ENCODE measurements around the gene CEP164.

CEP164 gene

GRCh38 chr11:117433717-117434116 lies 106.1 kb downstream of the CEP164 start:
- intact Hi-C loops (cut with DNase I): no loop called here
- no peak for DNase-seq

- intact Hi-C loops (cut with DNase I): no loop called here
- no peak for DNase-seq
Observed at GRCh38 chr11:117434481-117434880, 106.8 kb downstream of the CEP164 start.

GRCh38 chr11:117435326-117435725 lies 107.7 kb downstream of the CEP164 start:
- DNase-seq: no peak
- intact Hi-C loops (cut with DNase I): no loop called here

- peak in 2 of 10 donors; percentile 63 to 71 for DNase-seq
- intact Hi-C loops (cut with DNase I): no loop called here
Observed at GRCh38 chr11:117437041-117437790, 109.6 kb downstream of the CEP164 start.

- DNase-seq: peak in 1 of 10 donors; percentile 59
- intact Hi-C loops (cut with DNase I): no loop called here
Observed at GRCh38 chr11:117437791-117438130, 110.1 kb downstream of the CEP164 start.

GRCh38 chr11:117438371-117439000 lies 110.8 kb downstream of the CEP164 start:
- DNase-seq: peak in 2 of 10 donors; percentile 66 to 90
- intact Hi-C loops (cut with DNase I): no loop called here

GRCh38 chr11:117439256-117439655 lies 111.6 kb downstream of the CEP164 start:
- peak in 1 of 10 donors; percentile 55 for DNase-seq
- intact Hi-C loops (cut with DNase I): no loop called here

GRCh38 chr11:117440258-117440657 lies 112.6 kb downstream of the CEP164 start:
- intact Hi-C loops (cut with DNase I): loop anchor here (5.0 kb wide), 1 partner anchor 367 kb away; no protein-coding TSS in a partner anchor
- peak in 1 of 10 donors; percentile 17 for DNase-seq

- intact Hi-C loops (cut with DNase I): loop anchor here (5.0 kb wide), 1 partner anchor 366 kb away; no protein-coding TSS in a partner anchor
- peak in 2 of 10 donors; percentile 72 to 76 for DNase-seq
Observed at GRCh38 chr11:117441146-117441975, 113.7 kb downstream of the CEP164 start.

GRCh38 chr11:117442049-117442868 lies 114.6 kb downstream of the CEP164 start:
- no peak for DNase-seq
- intact Hi-C loops (cut with DNase I): loop anchor here (5.0 kb wide), 1 partner anchor 365 kb away; no protein-coding TSS in a partner anchor

- peak in 2 of 10 donors; percentile 54 to 82 for DNase-seq
- intact Hi-C loops (cut with DNase I): loop anchor here (5.0 kb wide), 1 partner anchor 364 kb away; no protein-coding TSS in a partner anchor
Observed at GRCh38 chr11:117442869-117443239, 115.2 kb downstream of the CEP164 start.

GRCh38 chr11:117443266-117444186 lies 115.9 kb downstream of the CEP164 start:
- intact Hi-C loops (cut with DNase I): loop anchor here (5.0 kb wide), 1 partner anchor 364 kb away; no protein-coding TSS in a partner anchor
- peak; percentile 58 to 97 (median 77) for DNase-seq

GRCh38 chr11:117444256-117444655 lies 116.6 kb downstream of the CEP164 start:
- intact Hi-C loops (cut with DNase I): loop anchor here (5.0 kb wide), 1 partner anchor 363 kb away; no protein-coding TSS in a partner anchor
- DNase-seq: peak in 2 of 10 donors; percentile 54 to 66

- peak in 2 of 10 donors; percentile 52 to 73 for DNase-seq
- intact Hi-C loops (cut with DNase I): loop anchor here (5.0 kb wide), 1 partner anchor 362 kb away; no protein-coding TSS in a partner anchor
Observed at GRCh38 chr11:117444711-117445658, 117.3 kb downstream of the CEP164 start.

- intact Hi-C loops (cut with DNase I): no loop called here
Observed at GRCh38 chr11:117449111-117449693, 121.5 kb downstream of the CEP164 start.

GRCh38 chr11:117453886-117454563 lies 126.4 kb downstream of the CEP164 start:
- DNase-seq: no peak
- intact Hi-C loops (cut with DNase I): no loop called here

More at GRCh38 chr11:117449111-117449693, 121.5 kb downstream of the CEP164 start:
- peak in 2 of 10 donors; percentile 69 to 70 for DNase-seq

GRCh38 chr11:117454564-117454917 lies 126.9 kb downstream of the CEP164 start:
- intact Hi-C loops (cut with DNase I): no loop called here
- no peak for DNase-seq

All from posterior cingulate gyrus (tissue), 11 donors.